Caco-2 (cell line): Measurements from ENCODE around the gene SORCS2. TPM values are rescaled to one million over a fixed set of nuclear protein-coding genes. Genes with fewer than 3 reads are reported as not detected.

Source experiments
- BruUV-seq: library from RNA; stranded (reverse); fragments of 400-500 nt; replicated peaks from 2 replicates; lab custom pipeline; 2021; lab: Mats Ljungman, UMichigan
- CTCF ChIA-PET: fragments of 300-600 bp; sonication (Branson Sonifier 250); formaldehyde crosslinking; loops from one replicate; lab custom pipeline; 2022; ENCODE audit warnings: antibody characterized with exemption; lab: Charles Lee
- POLR2A ChIA-PET: fragments of 300-600 bp; sonication (Branson Sonifier 250); formaldehyde crosslinking; loops from one replicate; lab custom pipeline; 2022; ENCODE audit warnings: antibody characterized with exemption; lab: Charles Lee
- DNase-seq, 2 experiments: peaks; one replicate each; pipeline versions ENCODE4 v3.0.0 to v3.0.0-alpha.2; 2020 to 2022
- H3K27me3 ChIP-seq: replicated peaks from 2 replicates; pipeline ENCODE4 v1.6.0; 2011; ENCODE audit warnings: low read length; ENCODE audit not compliant: control insufficient read depth, insufficient read depth
- H3K36me3 ChIP-seq: 2 replicates; pipeline ENCODE4 v1.5.1; 2011; ENCODE audit warnings: low read length; ENCODE audit not compliant: control insufficient read depth, insufficient read depth
- H3K4me1 ChIP-seq: fragments of 250-450 bp; sonication (Bioruptor Pico); 2 replicates; pipeline ENCODE4 v1.5.1; 2020; ENCODE audit warnings: mild to moderate bottlenecking
- H3K4me3 ChIP-seq: 2 replicates; pipeline ENCODE4 v1.5.1; 2011; ENCODE audit warnings: low read depth, mild to moderate bottlenecking, control low read depth, low read length
- H3K9me3 ChIP-seq: fragments of 250-450 bp; sonication (Bioruptor Pico); 2 replicates; pipeline ENCODE4 v1.5.1; 2020; ENCODE audit warnings: mild to moderate bottlenecking, moderate library complexity
- H3K27ac Mint-ChIP-seq: one replicate; pipeline ENCODE4 v1.8.0; 2022; ENCODE audit warnings: mixed read lengths; ENCODE audit not compliant: unreplicated experiment
- H3K27me3 Mint-ChIP-seq: one replicate; pipeline ENCODE4 v1.8.0; 2022; ENCODE audit warnings: mixed read lengths; ENCODE audit not compliant: insufficient read depth, unreplicated experiment
- H3K36me3 Mint-ChIP-seq: one replicate; pipeline ENCODE4 v1.8.0; 2022; ENCODE audit warnings: mild to moderate bottlenecking, mixed read lengths; ENCODE audit not compliant: insufficient read depth, unreplicated experiment
- H3K4me1 Mint-ChIP-seq: one replicate; pipeline ENCODE4 v1.8.0; 2022; ENCODE audit warnings: low read depth, mixed read lengths; ENCODE audit not compliant: unreplicated experiment
- H3K4me3 Mint-ChIP-seq: one replicate; pipeline ENCODE4 v1.8.0; 2022; ENCODE audit warnings: mild to moderate bottlenecking, moderate library complexity, mixed read lengths; ENCODE audit not compliant: unreplicated experiment
- H3K9me3 Mint-ChIP-seq: one replicate; pipeline ENCODE4 v1.8.0; 2022; ENCODE audit warnings: mixed read lengths; ENCODE audit not compliant: unreplicated experiment
- intact Hi-C: fragments of 100-400 bp; cut with micrococcal nuclease; formaldehyde crosslinking; loops from one replicate; pipeline ENCODE4 v1.10.0; 2022; ENCODE audit not compliant: unreplicated experiment
- total RNA-seq: library from RNA; stranded (reverse); gene quantifications from 2 replicates; pipeline ENCODE4 v1.2.3, GENCODE V29; 2022
- TF ChIP-seq, protein P1 (sequence below), 2 experiments: fragments of 200-600 bp in 1 of 2; IDR thresholded peaks; 1 replicate in 1 of 2; 2 replicates in 1 of 2; pipeline versions ENCODE4 v1.5.1 to v1.8.0; 2011 to 2022; ENCODE audit warnings: antibody characterized with exemption in 1 of 2, control low read depth in 1 of 2, inconsistent platforms in 1 of 2, low read depth in 1 of 2, low read length in 1 of 2, mild to moderate bottlenecking in 1 of 2, moderate library complexity in 1 of 2; ENCODE audit not compliant: insufficient read depth in 1 of 2, severe bottlenecking in 1 of 2, unreplicated experiment in 1 of 2

The SORCS2 gene
- total RNA-seq, 1 experiment from 2014 or later: 1.6 TPM

DNA sequence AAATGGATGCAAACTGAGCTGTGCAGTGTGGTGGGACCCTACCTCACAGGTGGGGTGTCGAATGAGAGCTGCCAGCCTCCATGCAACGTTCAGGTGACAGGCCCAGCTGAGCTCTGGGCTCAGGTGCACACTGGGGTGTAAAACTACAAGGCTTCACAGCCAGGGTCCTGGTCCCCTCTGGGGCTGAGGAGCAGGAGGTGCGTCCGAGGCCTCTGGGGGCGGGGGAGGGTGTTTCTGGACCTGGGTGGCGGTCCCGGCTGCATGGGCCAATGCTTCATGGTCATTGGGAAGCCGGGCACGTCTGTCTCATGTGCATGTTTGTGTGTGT, 26.5 kb upstream of the SORCS2 start:
- DNase-seq: peak in 1 of 2 experiments; percentile 10
- no peaks in the 10 kb centered on the region for H3K27me3 Mint-ChIP-seq
- Histone ChIP-seq H3K4me3 (no peak overlapping the region), H3K9me3 (no peaks in the 10 kb centered on the region), H3K36me3 (no peaks in the 10 kb centered on the region), H3K27me3 (no peaks in the 10 kb centered on the region), H3K4me1 (peaks cover 15% of the 10 kb centered on the region)
- POLR2A ChIA-PET: no interaction called here
- peaks cover 4% of the 10 kb centered on the region for H3K4me1 Mint-ChIP-seq
- CTCF ChIA-PET: no interaction called here
- intact Hi-C loops: no loop called here
- no peaks in the 10 kb centered on the region for H3K36me3 Mint-ChIP-seq
- no peaks in the 10 kb centered on the region for H3K9me3 Mint-ChIP-seq
- TF ChIP-seq, protein P1, sequence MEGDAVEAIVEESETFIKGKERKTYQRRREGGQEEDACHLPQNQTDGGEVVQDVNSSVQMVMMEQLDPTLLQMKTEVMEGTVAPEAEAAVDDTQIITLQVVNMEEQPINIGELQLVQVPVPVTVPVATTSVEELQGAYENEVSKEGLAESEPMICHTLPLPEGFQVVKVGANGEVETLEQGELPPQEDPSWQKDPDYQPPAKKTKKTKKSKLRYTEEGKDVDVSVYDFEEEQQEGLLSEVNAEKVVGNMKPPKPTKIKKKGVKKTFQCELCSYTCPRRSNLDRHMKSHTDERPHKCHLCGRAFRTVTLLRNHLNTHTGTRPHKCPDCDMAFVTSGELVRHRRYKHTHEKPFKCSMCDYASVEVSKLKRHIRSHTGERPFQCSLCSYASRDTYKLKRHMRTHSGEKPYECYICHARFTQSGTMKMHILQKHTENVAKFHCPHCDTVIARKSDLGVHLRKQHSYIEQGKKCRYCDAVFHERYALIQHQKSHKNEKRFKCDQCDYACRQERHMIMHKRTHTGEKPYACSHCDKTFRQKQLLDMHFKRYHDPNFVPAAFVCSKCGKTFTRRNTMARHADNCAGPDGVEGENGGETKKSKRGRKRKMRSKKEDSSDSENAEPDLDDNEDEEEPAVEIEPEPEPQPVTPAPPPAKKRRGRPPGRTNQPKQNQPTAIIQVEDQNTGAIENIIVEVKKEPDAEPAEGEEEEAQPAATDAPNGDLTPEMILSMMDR (IDR thresholded peaks at IDR 0.05; ENCODE audit: insufficient read depth in 1 of 2, low read depth in 1 of 2, low read length in 1 of 2, severe bottlenecking in 1 of 2, unreplicated experiment in 1 of 2): no peak
- H3K27ac Mint-ChIP-seq: no peak overlapping the region
- H3K4me3 Mint-ChIP-seq: no peak overlapping the region
- BruUV-seq: no TSS peak

DNA sequence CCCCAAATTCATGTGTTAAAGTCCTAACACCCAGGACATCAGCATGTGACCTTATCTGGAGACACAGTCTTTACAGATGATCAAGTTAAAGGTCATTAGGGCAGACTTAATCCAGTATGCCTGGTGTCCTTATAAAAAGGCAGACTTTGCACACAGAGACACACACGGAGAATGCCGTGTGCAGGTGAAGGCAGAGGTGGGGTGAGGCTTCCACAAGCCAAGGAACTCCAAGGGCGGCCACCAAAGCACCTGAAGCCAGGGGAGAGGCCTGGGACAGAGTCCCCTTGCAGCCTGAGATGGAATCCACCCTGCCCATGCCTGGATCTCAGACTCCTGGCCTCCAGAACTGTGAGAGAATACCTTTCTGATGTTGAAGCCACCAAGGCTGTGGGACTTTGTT, 26.1 kb upstream of the SORCS2 start:
- intact Hi-C loops: no loop called here
- no peaks in the 10 kb centered on the region for H3K27me3 Mint-ChIP-seq
- H3K27ac Mint-ChIP-seq: no peak overlapping the region
- BruUV-seq: no TSS peak
- no peaks in the 10 kb centered on the region for H3K27me3 ChIP-seq
- H3K4me1 Mint-ChIP-seq: no peaks in the 10 kb centered on the region
- no peaks in the 10 kb centered on the region for H3K36me3 ChIP-seq
- H3K36me3 Mint-ChIP-seq: no peaks in the 10 kb centered on the region
- H3K4me3 ChIP-seq: no peak overlapping the region
- H3K4me3 Mint-ChIP-seq: no peak overlapping the region
- peaks cover 15% of the 10 kb centered on the region for H3K4me1 ChIP-seq
- DNase-seq: peak in 1 of 2 experiments; percentile 10
- ChIA-PET POLR2A (no interaction called here), CTCF (no interaction called here)
- no peaks in the 10 kb centered on the region for H3K9me3 Mint-ChIP-seq
- TF ChIP-seq, protein P1 (IDR thresholded peaks at IDR 0.05; ENCODE audit: insufficient read depth in 1 of 2, low read depth in 1 of 2, low read length in 1 of 2, severe bottlenecking in 1 of 2, unreplicated experiment in 1 of 2): no peak
- H3K9me3 ChIP-seq: no peaks in the 10 kb centered on the region

DNA sequence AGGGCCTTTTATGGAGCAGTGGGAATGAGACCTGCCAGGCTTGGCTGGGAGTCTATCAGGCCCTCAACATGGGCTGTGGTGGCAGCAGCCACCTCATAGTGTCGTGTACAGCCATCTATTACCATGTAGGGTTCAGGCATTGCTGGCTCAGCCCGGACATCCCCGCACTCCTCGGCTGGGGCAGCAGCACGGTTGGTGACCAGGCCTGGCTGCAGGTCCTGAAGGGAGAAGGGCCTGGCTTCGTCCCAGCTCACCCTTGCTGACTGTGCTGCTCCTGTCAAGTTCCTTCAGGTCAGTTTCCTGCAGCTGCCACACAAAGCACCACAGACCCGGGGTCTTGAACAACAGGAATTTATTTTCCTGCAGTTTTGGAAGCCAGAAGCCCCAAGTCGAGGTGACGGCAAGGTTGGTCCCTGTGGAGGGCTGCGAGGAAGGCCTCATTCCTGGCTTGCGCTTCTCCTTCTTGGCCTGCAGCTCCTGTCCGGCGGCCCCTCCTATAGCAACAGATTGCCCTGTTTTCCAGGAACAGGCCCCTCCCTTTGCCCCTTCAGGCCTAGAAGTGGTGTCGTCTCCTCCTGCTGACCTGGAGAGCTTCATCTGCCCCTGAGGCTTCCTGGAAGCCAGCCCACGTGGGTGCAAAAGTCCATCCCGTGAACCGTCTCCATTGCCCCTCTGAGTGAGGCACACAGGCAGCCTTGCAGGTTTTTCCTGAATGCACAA, 25.2 kb upstream of the SORCS2 start:
- no peaks in the 10 kb centered on the region for H3K9me3 ChIP-seq

More for the DNA sequence above, 25.2 kb upstream of the SORCS2 start:
- Mint-ChIP-seq H3K9me3 (no peaks in the 10 kb centered on the region), H3K4me3 (no peak overlapping the region), H3K27me3 (no peaks in the 10 kb centered on the region), H3K27ac (no peak overlapping the region), H3K36me3 (no peaks in the 10 kb centered on the region), H3K4me1 (no peaks in the 10 kb centered on the region)
- ChIA-PET CTCF (interaction anchor here (0.6 to 1.4 kb wide), 4 partner anchors 64 to 446 kb away, joined by 3 to 8 read pairs (median 4); partner anchors contain the start of gene TADA2B), POLR2A (no interaction called here)
- no TSS peak for BruUV-seq
- intact Hi-C loops: no loop called here
- Histone ChIP-seq H3K27me3 (no peaks in the 10 kb centered on the region), H3K4me1 (peaks cover 15% of the 10 kb centered on the region), H3K36me3 (no peaks in the 10 kb centered on the region), H3K4me3 (no peak overlapping the region)
- peak; percentile 18 to 58 for DNase-seq
- TF ChIP-seq, protein P1 (IDR thresholded peaks at IDR 0.05; ENCODE audit: insufficient read depth in 1 of 2, low read depth in 1 of 2, low read length in 1 of 2, severe bottlenecking in 1 of 2, unreplicated experiment in 1 of 2): no peak
